ENCODE data around the gene CACUL1. TPM values are rescaled to one million over a fixed set of nuclear protein-coding genes. Genes with fewer than 3 reads are reported as not detected.

Gene CACUL1
- total and polyA plus RNA-seq, 2 of the 13 experiments (the other 11 are each of a cell fraction or from before 2014, with no cell fraction given): 14.2 to 31.0 TPM

DNA sequence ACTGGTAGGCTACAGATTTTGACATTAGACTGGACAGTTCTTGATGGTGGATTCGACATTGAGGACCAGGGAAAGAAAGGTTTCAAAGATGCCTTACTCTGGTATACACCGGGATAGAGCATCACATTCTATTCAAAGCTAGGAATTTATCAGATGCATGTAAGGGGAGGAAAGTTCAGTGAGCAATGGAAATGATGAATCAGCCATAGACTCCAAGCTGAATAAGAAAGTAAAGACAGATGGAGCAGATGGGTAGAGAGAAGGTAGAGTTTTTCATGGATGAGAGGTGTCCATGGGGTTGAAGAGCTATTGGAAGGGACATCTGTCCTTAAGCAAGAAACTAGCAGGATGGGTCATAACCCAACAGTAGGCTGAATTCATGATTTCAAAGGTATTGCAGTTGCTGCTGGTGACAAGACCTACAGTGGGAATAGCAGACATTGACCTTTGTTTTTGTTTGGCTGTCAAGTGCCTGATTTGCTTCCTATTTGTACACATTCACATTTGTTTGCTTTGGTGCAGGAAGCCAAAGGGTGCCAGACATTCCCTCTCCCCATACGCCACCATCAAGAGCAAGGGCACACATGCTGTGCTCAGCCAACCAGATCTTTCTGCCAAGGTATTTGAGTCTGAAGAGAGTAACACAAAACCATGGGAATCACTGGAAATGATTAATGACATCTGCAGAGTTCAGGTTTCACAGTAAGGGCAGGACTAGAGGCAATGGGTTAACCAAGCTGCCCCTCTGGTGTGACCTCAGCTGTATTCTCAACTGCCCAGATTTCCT lies 8.6 kb upstream of the CACUL1 start:
- no peak overlapping the region for H3K9ac ChIP-seq (ENCODE audit: insufficient read depth, low read depth, low read length)
- ATAC-seq (peak; percentile 84), DNase-seq (ENCODE audit: low spot score) (no peak), FAIRE-seq (no peak)
- no peaks in the 10 kb centered on the region for H3K9me3 ChIP-seq (ENCODE audit: low read length)
- no peak overlapping the region for H3K27ac ChIP-seq (ENCODE audit: extremely low read length, insufficient read depth, low read length)
- in situ Hi-C loops (cut with HindIII; ENCODE audit: extremely low pct_ligation_motif_present, low pct_unique_long_range_greater_than_20kb) (no loop called here), intact Hi-C loops (cut with micrococcal nuclease; ENCODE audit: unreplicated experiment) (no loop called here)
- H3K36me3 ChIP-seq (replicated peaks in 1 of 2; ENCODE audit: control insufficient read depth in 1 of 2, insufficient read depth in 2 of 2, low read length in 2 of 2): no peaks in the 10 kb centered on the region
- H3K4me2 ChIP-seq (ENCODE audit: low read depth, low read length): 0 out of 2 replicates have a peak overlapping the region, but pooled peaks have one; percentile 12
- peaks cover 25% of the 10 kb centered on the region for H3K4me1 ChIP-seq (ENCODE audit: insufficient read depth, low read length)
- H2AFZ ChIP-seq (ENCODE audit: low read length): no peak overlapping the region
- no peaks in the 10 kb centered on the region for H3K79me2 ChIP-seq (ENCODE audit: insufficient read depth, low read length)
- H3K4me3 ChIP-seq (replicated peaks in 1 of 3; ENCODE audit: insufficient read depth in 1 of 3, low read depth in 2 of 3, low read length in 3 of 3): no peak overlapping the region
- no peaks in the 10 kb centered on the region for H3K27me3 ChIP-seq (ENCODE audit: control insufficient read depth in 1 of 2, insufficient read depth in 2 of 2, low read length in 2 of 2)
- H4K20me1 ChIP-seq (ENCODE audit: insufficient read depth, low read length): no peaks in the 10 kb centered on the region
- ChIA-PET POLR2A (no interaction called here), CTCF (ENCODE audit: low intra/inter-chr PET ratio, low total read pairs) (no interaction called here)
- WGBS (ENCODE audit: low lambda C conversion rate): 35% methylated on average over 3 of the region's 3 CpGs
- BruUV-seq (replicated peaks): no TSS peak
- TF ChIP-seq ARID4A (CRISPR knock-in tag; IDR thresholded peaks at IDR 0.05; ENCODE audit: borderline replicate concordance): no peak
- TF ChIP-seq SAP130 (CRISPR knock-in tag; IDR thresholded peaks at IDR 0.05; ENCODE audit: low read depth): 0 out of 2 replicates have a peak, but pooled peaks have one; percentile 10
- no peak for TF ChIP-seq ZNF317 (CRISPR knock-in tag; IDR thresholded peaks at IDR 0.05)
- no peak for TF ChIP-seq MIER3 (CRISPR knock-in tag; IDR thresholded peaks at IDR 0.05; ENCODE audit: borderline replicate concordance)
- TF ChIP-seq FOXP1 (IDR thresholded peaks at IDR 0.05): no peak
- TF ChIP-seq FOXP1 (CRISPR knock-in tag; IDR thresholded peaks at IDR 0.05): peak; percentile 72
- TF ChIP-seq BHLHE40 (IDR thresholded peaks at IDR 0.05; ENCODE audit: low read length): 0 out of 2 replicates have a peak, but pooled peaks have one; percentile 12
- TF ChIP-seq RAD51 (IDR thresholded peaks at IDR 0.05; ENCODE audit: borderline replicate concordance): no peak
- no peak for TF ChIP-seq ZNF207 (IDR thresholded peaks at IDR 0.05; ENCODE audit: borderline replicate concordance)
- TF ChIP-seq FOXA3 (CRISPR knock-in tag; IDR thresholded peaks at IDR 0.05): 0 out of 2 replicates have a peak, but pooled peaks have one; percentile 16
- TF ChIP-seq RARA (CRISPR knock-in tag; IDR thresholded peaks at IDR 0.05): peak; percentile 33; the same call in 1 of the 2 replicates
- TF ChIP-seq JUND (CRISPR knock-in tag; IDR thresholded peaks at IDR 0.05): no peak
- 0 out of 2 replicates have a peak, but pooled peaks have one; percentile 14 for TF ChIP-seq SALL1 (CRISPR knock-in tag; IDR thresholded peaks at IDR 0.05)
- TF ChIP-seq NR2F6 (IDR thresholded peaks at IDR 0.05): no peak
- peak; percentile 9; the same call in 1 of the 2 replicates for TF ChIP-seq NR2F6 (CRISPR knock-in tag; IDR thresholded peaks at IDR 0.05)
- no peak for TF ChIP-seq MLLT10 (CRISPR knock-in tag; IDR thresholded peaks at IDR 0.05)
- peak; percentile 73 for TF ChIP-seq SKI (IDR thresholded peaks at IDR 0.05; ENCODE audit: partially characterized antibody)
- TF ChIP-seq MIXL1 (CRISPR knock-in tag; IDR thresholded peaks at IDR 0.05): no peak
- TF ChIP-seq, protein P1, sequence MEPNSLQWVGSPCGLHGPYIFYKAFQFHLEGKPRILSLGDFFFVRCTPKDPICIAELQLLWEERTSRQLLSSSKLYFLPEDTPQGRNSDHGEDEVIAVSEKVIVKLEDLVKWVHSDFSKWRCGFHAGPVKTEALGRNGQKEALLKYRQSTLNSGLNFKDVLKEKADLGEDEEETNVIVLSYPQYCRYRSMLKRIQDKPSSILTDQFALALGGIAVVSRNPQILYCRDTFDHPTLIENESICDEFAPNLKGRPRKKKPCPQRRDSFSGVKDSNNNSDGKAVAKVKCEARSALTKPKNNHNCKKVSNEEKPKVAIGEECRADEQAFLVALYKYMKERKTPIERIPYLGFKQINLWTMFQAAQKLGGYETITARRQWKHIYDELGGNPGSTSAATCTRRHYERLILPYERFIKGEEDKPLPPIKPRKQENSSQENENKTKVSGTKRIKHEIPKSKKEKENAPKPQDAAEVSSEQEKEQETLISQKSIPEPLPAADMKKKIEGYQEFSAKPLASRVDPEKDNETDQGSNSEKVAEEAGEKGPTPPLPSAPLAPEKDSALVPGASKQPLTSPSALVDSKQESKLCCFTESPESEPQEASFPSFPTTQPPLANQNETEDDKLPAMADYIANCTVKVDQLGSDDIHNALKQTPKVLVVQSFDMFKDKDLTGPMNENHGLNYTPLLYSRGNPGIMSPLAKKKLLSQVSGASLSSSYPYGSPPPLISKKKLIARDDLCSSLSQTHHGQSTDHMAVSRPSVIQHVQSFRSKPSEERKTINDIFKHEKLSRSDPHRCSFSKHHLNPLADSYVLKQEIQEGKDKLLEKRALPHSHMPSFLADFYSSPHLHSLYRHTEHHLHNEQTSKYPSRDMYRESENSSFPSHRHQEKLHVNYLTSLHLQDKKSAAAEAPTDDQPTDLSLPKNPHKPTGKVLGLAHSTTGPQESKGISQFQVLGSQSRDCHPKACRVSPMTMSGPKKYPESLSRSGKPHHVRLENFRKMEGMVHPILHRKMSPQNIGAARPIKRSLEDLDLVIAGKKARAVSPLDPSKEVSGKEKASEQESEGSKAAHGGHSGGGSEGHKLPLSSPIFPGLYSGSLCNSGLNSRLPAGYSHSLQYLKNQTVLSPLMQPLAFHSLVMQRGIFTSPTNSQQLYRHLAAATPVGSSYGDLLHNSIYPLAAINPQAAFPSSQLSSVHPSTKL (CRISPR knock-in tag; IDR thresholded peaks at IDR 0.05): peak; percentile 46; the same call in 1 of the 2 replicates
- TF ChIP-seq NR2F1 (CRISPR knock-in tag; IDR thresholded peaks at IDR 0.05): 0 out of 4 replicates have a peak, but pooled peaks of 1 of the 2 experiments have one; percentile 17

Measured in HepG2 (cell line).